ENCODE data around the gene TMEM219.

Gene TMEM219

DNA sequence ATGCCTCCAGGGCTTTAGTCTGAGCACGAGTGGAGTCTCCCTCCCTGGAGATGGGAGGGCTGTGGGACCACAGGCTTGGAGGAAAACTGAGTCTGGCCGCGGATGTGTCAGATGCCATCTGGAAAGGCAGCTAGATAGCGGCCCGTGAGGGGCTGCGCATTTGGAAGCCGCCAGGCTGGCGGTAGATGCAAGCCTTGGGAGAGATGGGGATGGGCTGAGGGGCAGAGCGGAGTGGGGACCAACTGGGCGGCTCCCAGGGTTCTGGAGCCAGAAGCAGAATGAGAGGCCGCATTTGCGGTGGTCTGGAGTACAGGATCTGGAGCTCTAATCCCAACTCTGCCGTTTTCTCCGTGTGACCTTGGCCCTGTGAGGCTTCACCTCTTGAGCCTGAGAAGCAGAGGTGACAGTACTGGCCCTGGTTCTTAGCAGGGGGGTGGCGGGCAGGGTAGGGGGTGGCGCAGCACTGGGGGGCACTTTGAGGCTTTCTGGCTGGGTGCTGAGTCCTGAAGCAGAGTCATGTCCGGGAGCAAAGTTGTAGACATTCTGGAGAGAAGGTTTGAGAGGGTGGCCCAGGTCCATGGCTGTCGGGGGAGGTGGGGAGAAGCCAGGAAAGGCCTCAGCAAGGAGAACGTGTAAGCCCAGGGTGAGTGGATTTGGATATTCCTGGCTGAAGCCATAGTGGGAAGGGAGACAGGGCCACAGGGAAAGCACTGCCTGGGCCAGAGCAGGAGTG is 40.9 kb downstream of the TMEM219 start:
- H3K4me3 ChIP-seq (ENCODE audit: low read depth in 1 of 2, low read length in 2 of 2): no peak overlapping the region
- no peaks in the 10 kb centered on the region for H3K27me3 ChIP-seq (ENCODE audit: low read depth, low read length)
- no peak overlapping the region for H3K27ac ChIP-seq (ENCODE audit: low read length)
- H3K9me3 ChIP-seq (ENCODE audit: control insufficient read depth in 1 of 2, low read length in 2 of 2): no peaks in the 10 kb centered on the region
- H3K36me3 ChIP-seq (ENCODE audit: control insufficient read depth in 1 of 2, insufficient read depth in 2 of 2, low read length in 2 of 2): peaks cover 0 to 26% of the 10 kb centered on the region in 2 donors
- H3K4me1 ChIP-seq (ENCODE audit: control insufficient read depth in 1 of 2, insufficient read depth in 2 of 2, low read length in 2 of 2): peaks cover 0 to 8% of the 10 kb centered on the region in 2 donors

DNA sequence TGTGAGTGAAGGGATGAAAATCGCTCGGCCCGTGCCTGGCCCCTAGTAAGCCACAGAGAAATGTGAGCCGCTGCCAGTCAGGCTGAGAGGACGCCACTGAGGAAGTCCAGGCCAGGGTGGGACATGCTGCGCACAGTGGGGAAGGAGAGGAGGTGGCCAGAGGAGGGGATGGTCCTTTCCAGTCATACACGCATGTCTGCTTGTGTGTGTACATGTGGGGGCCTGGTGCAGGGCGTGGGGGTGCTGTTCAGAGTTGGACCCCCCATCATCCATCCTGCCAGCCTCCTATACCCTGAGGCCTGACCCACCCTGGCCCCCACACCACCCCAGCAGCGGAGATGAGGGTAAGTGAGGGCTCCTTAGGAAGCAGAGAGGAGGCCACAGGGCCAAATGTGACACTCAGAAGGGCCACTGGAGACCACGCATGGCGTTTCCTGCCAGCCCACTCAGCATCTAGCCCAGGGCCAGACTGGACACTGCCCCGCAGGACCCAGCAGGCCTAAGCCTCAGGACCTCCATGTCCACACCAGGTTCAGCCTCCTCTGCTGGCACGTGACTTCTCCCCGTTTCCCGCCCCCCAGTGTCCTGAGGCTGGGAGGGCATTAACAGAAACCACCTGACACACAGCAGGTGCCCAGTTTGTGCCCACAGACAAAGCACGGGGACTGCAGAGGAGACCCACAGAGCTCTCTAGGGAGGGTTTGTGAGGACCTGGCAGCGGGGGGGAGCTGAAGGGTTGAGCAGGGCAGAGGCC is 42.0 kb downstream of the TMEM219 start:
- peaks cover 0 to 26% of the 10 kb centered on the region in 2 donors for H3K36me3 ChIP-seq (ENCODE audit: control insufficient read depth in 1 of 2, insufficient read depth in 2 of 2, low read length in 2 of 2)
- H3K9me3 ChIP-seq (ENCODE audit: control insufficient read depth in 1 of 2, low read length in 2 of 2): no peaks in the 10 kb centered on the region
- peaks cover 3% of the 10 kb centered on the region for H3K27me3 ChIP-seq (ENCODE audit: low read depth, low read length)
- H3K4me1 ChIP-seq (ENCODE audit: control insufficient read depth in 1 of 2, insufficient read depth in 2 of 2, low read length in 2 of 2): peaks cover 0 to 8% of the 10 kb centered on the region in 2 donors
- no peak overlapping the region for H3K4me3 ChIP-seq (ENCODE audit: low read depth in 1 of 2, low read length in 2 of 2)
- no peak overlapping the region for H3K27ac ChIP-seq (ENCODE audit: low read length)

DNA sequence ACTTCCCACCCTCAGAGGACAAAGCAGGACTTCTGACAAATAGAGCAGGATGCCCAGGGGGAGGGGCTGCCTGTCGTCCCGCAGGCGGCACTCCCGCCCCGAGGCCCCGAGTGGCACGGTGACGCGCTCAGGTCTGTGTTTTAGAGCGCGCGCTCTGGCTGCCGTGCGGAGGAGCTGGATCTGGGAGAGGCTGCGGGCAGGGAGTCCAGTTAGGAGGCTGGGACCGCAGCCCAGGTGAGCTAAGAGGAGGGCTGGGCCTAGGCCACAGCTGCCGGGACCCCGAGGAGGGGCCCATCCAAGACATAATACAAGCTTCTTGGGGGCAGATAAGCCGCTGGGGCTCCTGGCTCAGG is 42.5 kb downstream of the TMEM219 start:
- H3K27ac ChIP-seq (ENCODE audit: low read length): no peak overlapping the region
- no peak overlapping the region for H3K4me3 ChIP-seq (ENCODE audit: low read depth in 1 of 2, low read length in 2 of 2)
- peaks cover 0 to 26% of the 10 kb centered on the region in 2 donors for H3K36me3 ChIP-seq (ENCODE audit: control insufficient read depth in 1 of 2, insufficient read depth in 2 of 2, low read length in 2 of 2)
- H3K4me1 ChIP-seq (ENCODE audit: control insufficient read depth in 1 of 2, insufficient read depth in 2 of 2, low read length in 2 of 2): peaks cover 0 to 8% of the 10 kb centered on the region in 2 donors
- H3K9me3 ChIP-seq (ENCODE audit: control insufficient read depth in 1 of 2, low read length in 2 of 2): no peaks in the 10 kb centered on the region
- H3K27me3 ChIP-seq (ENCODE audit: low read depth, low read length): peaks cover 3% of the 10 kb centered on the region

GRCh38 chr16:30004811-30005242 is 42.9 kb downstream of the TMEM219 start:
- H3K4me1 ChIP-seq (ENCODE audit: control insufficient read depth in 1 of 2, insufficient read depth in 2 of 2, low read length in 2 of 2): peaks cover 0 to 9% of the 10 kb centered on the region in 2 donors
- H3K36me3 ChIP-seq (ENCODE audit: control insufficient read depth in 1 of 2, insufficient read depth in 2 of 2, low read length in 2 of 2): peaks cover 0 to 25% of the 10 kb centered on the region in 2 donors
- no peaks in the 10 kb centered on the region for H3K9me3 ChIP-seq (ENCODE audit: control insufficient read depth in 1 of 2, low read length in 2 of 2)
- H3K27ac ChIP-seq (ENCODE audit: low read length): no peak overlapping the region
- peaks cover 4% of the 10 kb centered on the region for H3K27me3 ChIP-seq (ENCODE audit: low read depth, low read length)
- H3K4me3 ChIP-seq (ENCODE audit: low read depth in 1 of 2, low read length in 2 of 2): no peak overlapping the region

GRCh38 chr16:30005341-30006094 is 43.6 kb downstream of the TMEM219 start:
- peaks cover 10% of the 10 kb centered on the region for H3K27me3 ChIP-seq (ENCODE audit: low read depth, low read length)
- H3K4me3 ChIP-seq (ENCODE audit: low read depth in 1 of 2, low read length in 2 of 2): no peak overlapping the region
- no peaks in the 10 kb centered on the region for H3K9me3 ChIP-seq (ENCODE audit: control insufficient read depth in 1 of 2, low read length in 2 of 2)
- H3K27ac ChIP-seq (ENCODE audit: low read length): no peak overlapping the region
- peaks cover 0 to 16% of the 10 kb centered on the region in 2 donors for H3K4me1 ChIP-seq (ENCODE audit: control insufficient read depth in 1 of 2, insufficient read depth in 2 of 2, low read length in 2 of 2)
- peaks cover 0 to 18% of the 10 kb centered on the region in 2 donors for H3K36me3 ChIP-seq (ENCODE audit: control insufficient read depth in 1 of 2, insufficient read depth in 2 of 2, low read length in 2 of 2)

DNA sequence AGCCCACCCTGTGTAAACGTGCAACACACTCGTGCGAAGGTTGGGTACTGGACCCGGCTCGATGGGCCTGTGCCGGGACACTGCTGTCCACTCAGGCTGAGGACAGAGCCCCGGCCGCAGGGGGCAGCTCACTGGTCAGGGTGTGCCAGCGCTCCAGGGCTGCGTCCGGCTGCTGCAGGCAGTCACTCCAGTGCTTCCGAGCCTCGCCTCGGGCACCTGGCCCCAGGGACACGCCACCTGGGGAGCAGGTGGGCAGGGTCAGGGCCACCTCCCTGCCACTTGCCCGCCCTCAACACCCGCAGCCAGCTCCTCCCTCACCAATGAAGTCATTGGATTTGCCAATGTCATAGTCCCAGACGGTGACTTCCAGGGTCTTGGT is 44.2 kb downstream of the TMEM219 start:
- Histone ChIP-seq H3K27ac (ENCODE audit: low read length) (no peak overlapping the region), H3K9me3 (ENCODE audit: control insufficient read depth in 1 of 2, low read length in 2 of 2) (no peaks in the 10 kb centered on the region), H3K27me3 (ENCODE audit: low read depth, low read length) (peaks cover 12% of the 10 kb centered on the region), H3K36me3 (ENCODE audit: control insufficient read depth in 1 of 2, insufficient read depth in 2 of 2, low read length in 2 of 2) (peaks cover 0 to 13% of the 10 kb centered on the region in 2 donors), H3K4me1 (ENCODE audit: control insufficient read depth in 1 of 2, insufficient read depth in 2 of 2, low read length in 2 of 2) (peaks cover 0 to 20% of the 10 kb centered on the region in 2 donors), H3K4me3 (ENCODE audit: low read depth in 1 of 2, low read length in 2 of 2) (no peak overlapping the region)

GRCh38 chr16:30006659-30007377 is 44.9 kb downstream of the TMEM219 start:
- peaks cover 17% of the 10 kb centered on the region for H3K27me3 ChIP-seq (ENCODE audit: low read depth, low read length)
- peaks cover 0 to 8% of the 10 kb centered on the region in 2 donors for H3K36me3 ChIP-seq (ENCODE audit: control insufficient read depth in 1 of 2, insufficient read depth in 2 of 2, low read length in 2 of 2)
- H3K27ac ChIP-seq (ENCODE audit: low read length): no peak overlapping the region
- H3K4me1 ChIP-seq (ENCODE audit: control insufficient read depth in 1 of 2, insufficient read depth in 2 of 2, low read length in 2 of 2): peaks cover 0 to 27% of the 10 kb centered on the region in 2 donors
- no peak overlapping the region for H3K4me3 ChIP-seq (ENCODE audit: low read depth in 1 of 2, low read length in 2 of 2)
- no peaks in the 10 kb centered on the region for H3K9me3 ChIP-seq (ENCODE audit: control insufficient read depth in 1 of 2, low read length in 2 of 2)

- H3K4me3 ChIP-seq (ENCODE audit: low read depth in 1 of 2, low read length in 2 of 2): no peak overlapping the region
- H3K36me3 ChIP-seq (ENCODE audit: control insufficient read depth in 1 of 2, insufficient read depth in 2 of 2, low read length in 2 of 2): peaks cover 0 to 8% of the 10 kb centered on the region in 2 donors
- peaks cover 0 to 27% of the 10 kb centered on the region in 2 donors for H3K4me1 ChIP-seq (ENCODE audit: control insufficient read depth in 1 of 2, insufficient read depth in 2 of 2, low read length in 2 of 2)
- H3K27ac ChIP-seq (ENCODE audit: low read length): no peak overlapping the region
- H3K9me3 ChIP-seq (ENCODE audit: control insufficient read depth in 1 of 2, low read length in 2 of 2): no peaks in the 10 kb centered on the region
- H3K27me3 ChIP-seq (ENCODE audit: low read depth, low read length): peaks cover 21% of the 10 kb centered on the region
Measured at GRCh38 chr16:30007378-30007895, 45.6 kb downstream of the TMEM219 start.

- H3K4me3 ChIP-seq (ENCODE audit: low read depth in 1 of 2, low read length in 2 of 2): no peak overlapping the region
Measured at GRCh38 chr16:30009085-30009862, 47.4 kb downstream of the TMEM219 start.

More at GRCh38 chr16:30009085-30009862, 47.4 kb downstream of the TMEM219 start:
- no peak overlapping the region for H3K27ac ChIP-seq (ENCODE audit: low read length)
- peaks cover 21% of the 10 kb centered on the region for H3K27me3 ChIP-seq (ENCODE audit: low read depth, low read length)
- H3K4me1 ChIP-seq (ENCODE audit: control insufficient read depth in 1 of 2, insufficient read depth in 2 of 2, low read length in 2 of 2): peaks cover 0 to 27% of the 10 kb centered on the region in 2 donors
- no peaks in the 10 kb centered on the region for H3K36me3 ChIP-seq (ENCODE audit: control insufficient read depth in 1 of 2, insufficient read depth in 2 of 2, low read length in 2 of 2)
- no peaks in the 10 kb centered on the region for H3K9me3 ChIP-seq (ENCODE audit: control insufficient read depth in 1 of 2, low read length in 2 of 2)

All from muscle layer of duodenum (tissue), 2 donors.